Lower leg skin (tissue), 4 donors: Measurements from ENCODE around the gene TRMT11. TPM values are rescaled to one million over a fixed set of nuclear protein-coding genes. Genes with fewer than 3 reads are reported as not detected.
"Not testable (repeated sequence)": the region's sequence is repeated elsewhere in the genome, so short reads cannot be mapped to it uniquely, and the experiment has no call there.

Experiments used
- DNase-seq, 2 donors: peaks; one replicate each; pipeline ENCODE4 v3.0.0-alpha.2; 2019; ENCODE audit warnings: low spot score in 2 of 2
- H3K4me3 ChIP-seq: fragments of 200-600 bp; sonication (generic); 2 replicates; pipeline ENCODE4 v1.5.1; 2017; ENCODE audit warnings: mild to moderate bottlenecking, low read depth; ENCODE audit not compliant: poor library complexity, severe bottlenecking
- POLR2A ChIP-seq, 2 donors: fragments of 450-650 bp; IDR thresholded peaks; one replicate each; pipeline ENCODE4 v1.6.1; 2016 to 2017; ENCODE audit warnings: antibody characterized with exemption in 2 of 2, mild to moderate bottlenecking in 1 of 2, moderate library complexity in 1 of 2
- WGBS, 2 donors: methylation state at CpG; one replicate each; pipeline ENCODE4 v1.1.5; 2018; 5-methylcytosine and 5-hydroxymethylcytosine counted together
- intact Hi-C: fragments of 100-400 bp; cut with DNase I; formaldehyde crosslinking; loops from one replicate; pipeline ENCODE4 v1.15.0; 2023; ENCODE audit warnings: low total_unique reads
- total RNA-seq, 4 donors: library from RNA; depleted of rRNA; stranded (reverse); fragments of >200 nt; gene quantifications; one replicate each; pipeline ENCODE4 v1.1.0, GENCODE V29; 2016
- TF ChIP-seq, protein P1 (sequence below), 3 donors: fragments of 450-650 bp; IDR thresholded peaks; one replicate each; pipeline ENCODE4 v1.5.1; 2016; ENCODE audit warnings: antibody characterized with exemption in 3 of 3, mild to moderate bottlenecking in 3 of 3, moderate library complexity in 2 of 3

The TRMT11 gene
- total RNA-seq, 4 donors from 2014 or later: 8.1 to 14.0 (median 11.0) TPM

- intact Hi-C loops: no loop called here
- no peak overlapping the region for H3K4me3 ChIP-seq
- no peak for DNase-seq
- TF ChIP-seq POLR2A (IDR thresholded peaks at IDR 0.05): no peak
- TF ChIP-seq, protein P1, sequence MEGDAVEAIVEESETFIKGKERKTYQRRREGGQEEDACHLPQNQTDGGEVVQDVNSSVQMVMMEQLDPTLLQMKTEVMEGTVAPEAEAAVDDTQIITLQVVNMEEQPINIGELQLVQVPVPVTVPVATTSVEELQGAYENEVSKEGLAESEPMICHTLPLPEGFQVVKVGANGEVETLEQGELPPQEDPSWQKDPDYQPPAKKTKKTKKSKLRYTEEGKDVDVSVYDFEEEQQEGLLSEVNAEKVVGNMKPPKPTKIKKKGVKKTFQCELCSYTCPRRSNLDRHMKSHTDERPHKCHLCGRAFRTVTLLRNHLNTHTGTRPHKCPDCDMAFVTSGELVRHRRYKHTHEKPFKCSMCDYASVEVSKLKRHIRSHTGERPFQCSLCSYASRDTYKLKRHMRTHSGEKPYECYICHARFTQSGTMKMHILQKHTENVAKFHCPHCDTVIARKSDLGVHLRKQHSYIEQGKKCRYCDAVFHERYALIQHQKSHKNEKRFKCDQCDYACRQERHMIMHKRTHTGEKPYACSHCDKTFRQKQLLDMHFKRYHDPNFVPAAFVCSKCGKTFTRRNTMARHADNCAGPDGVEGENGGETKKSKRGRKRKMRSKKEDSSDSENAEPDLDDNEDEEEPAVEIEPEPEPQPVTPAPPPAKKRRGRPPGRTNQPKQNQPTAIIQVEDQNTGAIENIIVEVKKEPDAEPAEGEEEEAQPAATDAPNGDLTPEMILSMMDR (IDR thresholded peaks at IDR 0.05): no peak
- 89 to 95% methylated on average over 2 of the region's 2 CpGs for WGBS, 2 donors
Observed at GRCh38 chr6:125949069-125949468, 37.3 kb upstream of the TRMT11 start.

DNA sequence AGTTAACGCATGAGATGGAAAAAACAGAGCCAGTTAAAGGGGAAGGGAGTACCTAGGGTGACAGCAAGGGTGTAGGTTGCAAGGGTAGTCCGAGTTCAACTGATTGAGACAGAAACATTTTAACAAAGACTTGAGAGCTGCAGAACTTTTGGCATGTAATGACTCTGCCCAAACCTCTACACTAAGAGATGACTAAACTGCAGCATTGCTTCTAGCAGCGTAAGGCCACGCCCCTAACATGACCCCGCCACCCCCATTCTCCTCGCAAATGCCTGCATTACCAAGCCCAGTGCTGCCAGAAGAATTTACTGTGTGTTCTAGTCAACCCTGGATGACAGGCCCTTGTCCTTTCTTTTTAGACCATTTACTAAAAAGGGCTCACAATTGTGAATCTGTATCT is 36.0 kb upstream of the TRMT11 start:
- no peak for DNase-seq
- WGBS, 2 donors: 55 to 60% methylated on average over 6 of the region's 6 CpGs
- H3K4me3 ChIP-seq: no peak overlapping the region
- intact Hi-C loops: loop anchor here (5.0 kb wide), 1 partner anchor 93 kb away; no protein-coding TSS in a partner anchor
- TF ChIP-seq POLR2A (IDR thresholded peaks at IDR 0.05): no peak
- TF ChIP-seq, protein P1 (IDR thresholded peaks at IDR 0.05): no peak

GRCh38 chr6:125950716-125951115 is 35.6 kb upstream of the TRMT11 start:
- intact Hi-C loops: loop anchor here (5.0 kb wide), 1 partner anchor 93 kb away; no protein-coding TSS in a partner anchor
- not testable (repeated sequence) for DNase-seq, H3K4me3 ChIP-seq
- WGBS, 2 donors: 83 to 87% methylated on average over 6 of the region's 6 CpGs

GRCh38 chr6:125951323-125951722 is 35.0 kb upstream of the TRMT11 start:
- DNase-seq: no peak
- no peak overlapping the region for H3K4me3 ChIP-seq
- intact Hi-C loops: loop anchor here (5.0 kb wide), 1 partner anchor 94 kb away; no protein-coding TSS in a partner anchor
- no peak for TF ChIP-seq POLR2A (IDR thresholded peaks at IDR 0.05)
- TF ChIP-seq, protein P1 (IDR thresholded peaks at IDR 0.05): no peak
- WGBS, 2 donors: 71 to 81% methylated on average over 1 of the region's 1 CpG

DNA sequence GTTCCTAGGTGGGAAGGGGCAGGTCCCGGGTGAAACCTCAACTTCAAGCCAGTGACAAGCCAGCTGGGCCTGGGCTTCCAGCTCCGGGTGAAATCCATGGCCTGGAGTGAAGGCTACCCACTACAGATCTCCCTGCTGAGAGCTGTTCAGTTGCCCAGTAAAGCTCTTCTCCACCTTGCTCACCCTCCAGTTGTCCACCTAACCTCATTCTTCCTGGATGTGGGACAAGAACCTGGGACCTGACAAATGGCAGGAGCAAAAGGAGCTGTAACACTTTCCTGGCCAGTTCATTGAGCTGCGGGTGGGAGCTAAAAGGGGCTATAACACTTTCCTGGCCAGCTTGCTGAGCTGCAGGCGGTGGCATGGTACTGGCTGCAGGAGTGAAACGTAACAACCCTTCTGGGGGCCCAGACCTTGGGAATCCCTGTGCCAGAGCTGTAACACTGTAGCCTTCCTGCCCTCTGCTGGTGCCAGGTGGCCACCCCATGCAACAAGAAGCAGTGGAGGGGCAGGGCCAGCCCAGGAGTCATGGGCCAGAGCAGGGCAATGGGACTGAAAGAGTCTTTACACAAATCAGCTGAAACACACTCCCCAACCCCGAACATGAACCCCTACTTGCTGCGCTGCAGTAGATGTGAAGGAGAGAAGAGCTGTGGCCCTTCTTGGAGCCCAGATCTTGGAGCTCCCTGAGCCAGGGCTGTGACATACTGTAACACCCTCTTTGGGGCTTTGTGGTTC is 33.4 kb upstream of the TRMT11 start:
- no peak for DNase-seq
- intact Hi-C loops: loop anchor here (5.0 kb wide), 1 partner anchor 96 kb away; no protein-coding TSS in a partner anchor
- TF ChIP-seq, protein P1 (IDR thresholded peaks at IDR 0.05): no peak
- TF ChIP-seq POLR2A (IDR thresholded peaks at IDR 0.05): no peak
- H3K4me3 ChIP-seq: no peak overlapping the region
- WGBS, 2 donors: 85 to 90% methylated on average over 7 of the region's 7 CpGs

GRCh38 chr6:125953502-125953875 is 32.9 kb upstream of the TRMT11 start:
- TF ChIP-seq, protein P1 (IDR thresholded peaks at IDR 0.05): no peak
- TF ChIP-seq POLR2A (IDR thresholded peaks at IDR 0.05): no peak
- 38 to 61% methylated on average over 11 of the region's 11 CpGs for WGBS, 2 donors
- intact Hi-C loops: loop anchor here (5.0 kb wide), 1 partner anchor 96 kb away; no protein-coding TSS in a partner anchor
- H3K4me3 ChIP-seq: no peak overlapping the region
- DNase-seq: no peak
